HepG2 (cell line): ENCODE results near the gene RABL6. TPM values are rescaled to one million over a fixed set of nuclear protein-coding genes. Genes with fewer than 3 reads are reported as not detected.

Source experiments
- BCL3 ChIP-seq: sonication (generic); formaldehyde crosslinking; IDR thresholded peaks from 2 replicates; pipeline ENCODE4 v1.5.1; 2020; ENCODE audit warnings: mild to moderate bottlenecking, missing genetic modification reagents, moderate library complexity
- CBX2 ChIP-seq, 2 experiments: fragments of 200-600 bp in 1 of 2; sonication (generic); formaldehyde crosslinking in 1 of 2; IDR thresholded peaks; 2 replicates each; pipeline versions ENCODE4 v1.7.0 to v1.8.1; 2018 to 2022; ENCODE audit warnings: low read depth in 2 of 2, low read length in 1 of 2, mild to moderate bottlenecking in 1 of 2, missing genetic modification reagents in 1 of 2
- ISX ChIP-seq: sonication (generic); formaldehyde crosslinking; conservative IDR thresholded peaks from 2 replicates; pipeline ENCODE4 v1.5.0; 2020; ENCODE audit warnings: missing genetic modification reagents
- MNT ChIP-seq: fragments of 450-650 bp; IDR thresholded peaks from 2 replicates; pipeline ENCODE4 v1.6.1; 2016
- RBAK ChIP-seq: sonication (generic); formaldehyde crosslinking; IDR thresholded peaks from 2 replicates; pipeline ENCODE4 v1.5.1; 2020; ENCODE audit warnings: mild to moderate bottlenecking, missing genetic modification reagents
- SP1 ChIP-seq, 2 experiments: fragments of 450-650 bp in 1 of 2; sonication (generic) in 1 of 2; formaldehyde crosslinking in 1 of 2; IDR thresholded peaks; 2 replicates each; pipeline versions ENCODE4 v1.4.0 to v1.6.1; 2016 to 2020; ENCODE audit warnings: missing genetic modification reagents in 1 of 2
- ZNF607 ChIP-seq: sonication (generic); formaldehyde crosslinking; IDR thresholded peaks from 2 replicates; pipeline ENCODE4 v1.5.1; 2020; ENCODE audit warnings: missing genetic modification reagents, mild to moderate bottlenecking, borderline replicate concordance
- ZXDC ChIP-seq: sonication (generic); formaldehyde crosslinking; IDR thresholded peaks from 2 replicates; pipeline ENCODE4 v1.5.0; 2020; ENCODE audit warnings: mild to moderate bottlenecking, missing genetic modification reagents
- polyA plus RNA-seq, 8 experiments: library from polyadenylated mRNA; depleted of rRNA in 3 of 8; stranded (reverse) in 7 of 8; unstranded in 1 of 8; fragments of >200 nt; fragmentation: Illumina TruSeq in 4 of 8; extraction: Trizol in 4 of 8; gene quantifications; 2 replicates each; pipeline versions ENCODE4 v1.2.1 to v1.2.3, GENCODE V29; 2011 to 2016; ENCODE audit warnings: low read depth in 4 of 8, missing spikeins in 1 of 8, mixed read lengths in 1 of 8; ENCODE audit not compliant: insufficient read depth in 1 of 8
- total RNA-seq, 5 experiments: library from RNA; depleted of rRNA; stranded (reverse); fragments of >200 nt; fragmentation: Illumina TruSeq; extraction: Trizol; gene quantifications; 2 replicates each; pipeline ENCODE4 v1.2.3, GENCODE V29; 2016; ENCODE audit warnings: low read depth in 1 of 5
- TF ChIP-seq, protein P1 (sequence below): sonication (generic); formaldehyde crosslinking; IDR thresholded peaks from 2 replicates; pipeline ENCODE4 v1.4.0; 2020; ENCODE audit warnings: missing genetic modification reagents, borderline replicate concordance
- TF ChIP-seq, protein P2 (sequence below): sonication (generic); formaldehyde crosslinking; IDR thresholded peaks from 2 replicates; pipeline ENCODE4 v1.8.0; 2022; ENCODE audit warnings: missing genetic modification reagents, low read depth, mild to moderate bottlenecking, borderline replicate concordance
- TF ChIP-seq, protein P3 (sequence below): sonication (generic); formaldehyde crosslinking; IDR thresholded peaks from 2 replicates; pipeline ENCODE4 v1.8.1; 2022; ENCODE audit warnings: mild to moderate bottlenecking, missing genetic modification reagents
- TF ChIP-seq, protein P4 (sequence below): sonication (generic); formaldehyde crosslinking; IDR thresholded peaks from 2 replicates; pipeline ENCODE4 v1.4.0; 2020; ENCODE audit warnings: missing genetic modification reagents, mild to moderate bottlenecking, borderline replicate concordance

RABL6 gene
- total and polyA plus RNA-seq, 2 of the 13 experiments (the other 11 are each of a cell fraction or from before 2014, with no cell fraction given), result 81.5 to 125 TPM

DNA sequence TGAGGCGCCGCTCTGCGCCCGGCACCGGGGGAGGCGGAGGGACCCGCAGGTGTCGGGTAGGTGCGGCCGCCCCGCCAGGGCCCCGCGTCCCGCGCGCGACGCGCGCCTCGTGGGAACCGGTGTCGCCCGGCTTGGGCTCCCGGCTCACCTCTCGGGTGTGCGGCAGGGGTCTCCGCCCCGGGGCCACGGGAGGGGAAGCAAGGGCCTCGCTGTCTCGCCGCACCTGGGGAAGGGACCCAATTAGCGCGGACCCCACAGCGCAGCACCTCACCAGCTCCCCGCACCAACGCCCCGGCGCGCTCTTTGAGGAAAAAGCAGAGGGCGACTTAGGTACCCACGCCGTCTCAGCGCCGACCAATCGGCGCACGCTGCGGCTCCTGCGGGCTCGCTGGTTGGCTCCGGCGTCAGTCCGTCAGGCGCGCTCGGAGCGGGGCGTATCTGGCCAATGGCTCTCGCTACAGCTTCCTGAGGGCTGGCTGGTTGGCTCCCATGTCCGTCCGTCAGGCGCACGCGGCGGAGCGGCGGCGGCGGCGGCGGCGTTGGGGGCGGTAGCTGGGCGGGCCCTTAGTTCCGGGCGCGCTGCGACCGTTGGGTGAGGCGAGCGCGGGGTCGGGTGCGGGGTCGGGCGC lies 78.3 kb downstream of the RABL6 start, which contains the start of gene TRAF2 (continued):
- TF ChIP-seq, protein P1, sequence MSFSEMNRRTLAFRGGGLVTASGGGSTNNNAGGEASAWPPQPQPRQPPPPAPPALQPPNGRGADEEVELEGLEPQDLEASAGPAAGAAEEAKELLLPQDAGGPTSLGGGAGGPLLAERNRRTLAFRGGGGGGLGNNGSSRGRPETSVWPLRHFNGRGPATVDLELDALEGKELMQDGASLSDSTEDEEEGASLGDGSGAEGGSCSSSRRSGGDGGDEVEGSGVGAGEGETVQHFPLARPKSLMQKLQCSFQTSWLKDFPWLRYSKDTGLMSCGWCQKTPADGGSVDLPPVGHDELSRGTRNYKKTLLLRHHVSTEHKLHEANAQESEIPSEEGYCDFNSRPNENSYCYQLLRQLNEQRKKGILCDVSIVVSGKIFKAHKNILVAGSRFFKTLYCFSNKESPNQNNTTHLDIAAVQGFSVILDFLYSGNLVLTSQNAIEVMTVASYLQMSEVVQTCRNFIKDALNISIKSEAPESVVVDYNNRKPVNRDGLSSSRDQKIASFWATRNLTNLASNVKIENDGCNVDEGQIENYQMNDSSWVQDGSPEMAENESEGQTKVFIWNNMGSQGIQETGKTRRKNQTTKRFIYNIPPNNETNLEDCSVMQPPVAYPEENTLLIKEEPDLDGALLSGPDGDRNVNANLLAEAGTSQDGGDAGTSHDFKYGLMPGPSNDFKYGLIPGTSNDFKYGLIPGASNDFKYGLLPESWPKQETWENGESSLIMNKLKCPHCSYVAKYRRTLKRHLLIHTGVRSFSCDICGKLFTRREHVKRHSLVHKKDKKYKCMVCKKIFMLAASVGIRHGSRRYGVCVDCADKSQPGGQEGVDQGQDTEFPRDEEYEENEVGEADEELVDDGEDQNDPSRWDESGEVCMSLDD (CRISPR knock-in tag), result peak; percentile 70; the same call in 1 of the 2 replicates
- TF ChIP-seq ISX (0 out of 2 replicates have a peak, but pooled peaks have one; percentile 16), CBX2 (IDR thresholded peaks at IDR 0.05; ENCODE audit: low read depth, low read length) (no peak), CBX2 (CRISPR knock-in tag; IDR thresholded peaks at IDR 0.05; ENCODE audit: low read depth) (no peak), BCL3 (CRISPR knock-in tag) (peak; percentile 69; the same call in 1 of the 2 replicates), SP1 (IDR thresholded peaks at IDR 0.05) (no peak), SP1 (CRISPR knock-in tag; IDR thresholded peaks at IDR 0.05) (no peak), ZNF607 (CRISPR knock-in tag) (no peak), ZXDC (no peak), MNT (no peak; the same call in 1 of the 2 replicates), RBAK (no peak)
- TF ChIP-seq, protein P2, sequence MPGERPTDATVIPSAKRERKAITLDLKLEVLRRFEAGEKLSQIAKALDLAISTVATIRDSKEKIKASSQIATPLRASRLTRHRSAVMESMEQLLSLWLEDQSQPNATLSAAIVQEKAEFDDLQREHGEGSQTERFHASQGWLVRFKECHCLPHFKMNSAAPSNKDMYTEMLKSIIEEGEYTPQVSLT (CRISPR knock-in tag), result no peak
- TF ChIP-seq, protein P3, sequence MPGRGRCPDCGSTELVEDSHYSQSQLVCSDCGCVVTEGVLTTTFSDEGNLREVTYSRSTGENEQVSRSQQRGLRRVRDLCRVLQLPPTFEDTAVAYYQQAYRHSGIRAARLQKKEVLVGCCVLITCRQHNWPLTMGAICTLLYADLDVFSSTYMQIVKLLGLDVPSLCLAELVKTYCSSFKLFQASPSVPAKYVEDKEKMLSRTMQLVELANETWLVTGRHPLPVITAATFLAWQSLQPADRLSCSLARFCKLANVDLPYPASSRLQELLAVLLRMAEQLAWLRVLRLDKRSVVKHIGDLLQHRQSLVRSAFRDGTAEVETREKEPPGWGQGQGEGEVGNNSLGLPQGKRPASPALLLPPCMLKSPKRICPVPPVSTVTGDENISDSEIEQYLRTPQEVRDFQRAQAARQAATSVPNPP, result no peak
- TF ChIP-seq, protein P4, sequence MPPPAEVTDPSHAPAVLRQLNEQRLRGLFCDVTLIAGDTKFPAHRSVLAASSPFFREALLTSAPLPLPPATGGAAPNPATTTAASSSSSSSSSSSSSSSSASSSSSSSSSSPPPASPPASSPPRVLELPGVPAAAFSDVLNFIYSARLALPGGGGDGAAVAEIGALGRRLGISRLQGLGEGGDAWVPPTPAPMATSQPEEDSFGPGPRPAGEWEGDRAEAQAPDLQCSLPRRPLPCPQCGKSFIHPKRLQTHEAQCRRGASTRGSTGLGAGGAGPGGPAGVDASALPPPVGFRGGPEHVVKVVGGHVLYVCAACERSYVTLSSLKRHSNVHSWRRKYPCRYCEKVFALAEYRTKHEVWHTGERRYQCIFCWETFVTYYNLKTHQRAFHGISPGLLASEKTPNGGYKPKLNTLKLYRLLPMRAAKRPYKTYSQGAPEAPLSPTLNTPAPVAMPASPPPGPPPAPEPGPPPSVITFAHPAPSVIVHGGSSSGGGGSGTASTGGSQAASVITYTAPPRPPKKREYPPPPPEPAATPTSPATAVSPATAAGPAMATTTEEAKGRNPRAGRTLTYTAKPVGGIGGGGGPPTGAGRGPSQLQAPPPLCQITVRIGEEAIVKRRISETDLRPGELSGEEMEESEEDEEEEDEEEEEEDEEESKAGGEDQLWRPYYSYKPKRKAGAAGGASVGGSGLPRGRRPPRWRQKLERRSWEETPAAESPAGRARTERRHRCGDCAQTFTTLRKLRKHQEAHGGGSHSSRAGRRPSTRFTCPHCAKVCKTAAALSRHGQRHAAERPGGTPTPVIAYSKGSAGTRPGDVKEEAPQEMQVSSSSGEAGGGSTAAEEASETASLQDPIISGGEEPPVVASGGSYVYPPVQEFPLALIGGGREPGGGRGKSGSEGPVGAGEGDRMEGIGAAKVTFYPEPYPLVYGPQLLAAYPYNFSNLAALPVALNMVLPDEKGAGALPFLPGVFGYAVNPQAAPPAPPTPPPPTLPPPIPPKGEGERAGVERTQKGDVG (CRISPR knock-in tag), result no peak; the same call in 1 of the 2 replicates
